ENCODE results near the gene RTTN. TPM values are rescaled to one million over a fixed set of nuclear protein-coding genes. Genes with fewer than 3 reads are reported as not detected.

RTTN gene
- total RNA-seq, 2 donors from 2014 or later, result 22.3 to 35.4 TPM

GRCh38 chr18:70181015-70181414 is 24.5 kb downstream of the RTTN start:
- Histone ChIP-seq H3K27me3 (ENCODE audit: control insufficient read depth, insufficient read depth, low read length, poor library complexity, severe bottlenecking) (no peaks in the 10 kb centered on the region), H3K27ac (ENCODE audit: low read depth, low read length) (no peak overlapping the region), H3K4me1 (ENCODE audit: control insufficient read depth, insufficient read depth, low read length) (no peaks in the 10 kb centered on the region), H3K4me3 (ENCODE audit: low read length) (no peak overlapping the region), H3K9ac (ENCODE audit: extremely low read depth, low read length, poor library complexity, severe bottlenecking) (no peak overlapping the region), H3K36me3 (ENCODE audit: control insufficient read depth, insufficient read depth, low read length) (peaks cover 6% of the 10 kb centered on the region), H3K9me3 (ENCODE audit: control insufficient read depth, low read length) (no peaks in the 10 kb centered on the region)
- Mint-ChIP-seq H3K36me3 (ENCODE audit: low read depth) (peaks cover 10% of the 10 kb centered on the region), H3K27ac (no peak overlapping the region), H3K27me3 (ENCODE audit: insufficient read depth) (no peaks in the 10 kb centered on the region), H3K4me1 (no peaks in the 10 kb centered on the region), H3K4me3 (no peak overlapping the region), H3K9me3 (no peaks in the 10 kb centered on the region)
- no peak for DNase-seq
- 56 to 92% methylated on average over 1 of the region's 1 CpG for WGBS, 2 experiments (ENCODE audit: insufficient coverage in 1 of 2, insufficient read length in 1 of 2)
- TF ChIP-seq, protein P1, sequence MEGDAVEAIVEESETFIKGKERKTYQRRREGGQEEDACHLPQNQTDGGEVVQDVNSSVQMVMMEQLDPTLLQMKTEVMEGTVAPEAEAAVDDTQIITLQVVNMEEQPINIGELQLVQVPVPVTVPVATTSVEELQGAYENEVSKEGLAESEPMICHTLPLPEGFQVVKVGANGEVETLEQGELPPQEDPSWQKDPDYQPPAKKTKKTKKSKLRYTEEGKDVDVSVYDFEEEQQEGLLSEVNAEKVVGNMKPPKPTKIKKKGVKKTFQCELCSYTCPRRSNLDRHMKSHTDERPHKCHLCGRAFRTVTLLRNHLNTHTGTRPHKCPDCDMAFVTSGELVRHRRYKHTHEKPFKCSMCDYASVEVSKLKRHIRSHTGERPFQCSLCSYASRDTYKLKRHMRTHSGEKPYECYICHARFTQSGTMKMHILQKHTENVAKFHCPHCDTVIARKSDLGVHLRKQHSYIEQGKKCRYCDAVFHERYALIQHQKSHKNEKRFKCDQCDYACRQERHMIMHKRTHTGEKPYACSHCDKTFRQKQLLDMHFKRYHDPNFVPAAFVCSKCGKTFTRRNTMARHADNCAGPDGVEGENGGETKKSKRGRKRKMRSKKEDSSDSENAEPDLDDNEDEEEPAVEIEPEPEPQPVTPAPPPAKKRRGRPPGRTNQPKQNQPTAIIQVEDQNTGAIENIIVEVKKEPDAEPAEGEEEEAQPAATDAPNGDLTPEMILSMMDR (conservative IDR thresholded peaks at IDR 0.05), result no peak

DNA sequence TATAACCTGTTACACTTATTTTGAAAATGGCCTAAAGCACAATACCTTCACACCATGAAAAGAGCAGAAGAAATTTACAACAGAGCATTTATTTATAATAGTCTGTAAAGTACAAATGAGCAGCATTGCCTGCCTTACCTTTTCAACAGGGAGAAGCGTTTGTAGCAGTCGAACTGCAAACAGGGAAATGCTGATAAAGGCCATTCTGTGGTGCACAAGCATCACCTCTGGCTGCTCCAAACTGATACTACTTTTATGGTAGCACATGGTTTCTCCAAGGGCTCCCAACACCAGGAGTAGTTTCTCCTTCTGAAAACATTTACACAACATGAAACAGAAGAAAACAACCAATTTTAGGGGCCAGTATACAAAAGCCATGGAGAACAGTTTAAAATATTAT is 28.9 kb downstream of the RTTN start:
- Mint-ChIP-seq H3K36me3 (ENCODE audit: low read depth) (no peaks in the 10 kb centered on the region), H3K9me3 (no peaks in the 10 kb centered on the region), H3K4me1 (peaks cover 5% of the 10 kb centered on the region), H3K27me3 (ENCODE audit: insufficient read depth) (no peaks in the 10 kb centered on the region), H3K4me3 (no peak overlapping the region), H3K27ac (no peak overlapping the region)
- no peak overlapping the region for H3K9ac ChIP-seq (ENCODE audit: extremely low read depth, low read length, poor library complexity, severe bottlenecking)
- H3K9me3 ChIP-seq (ENCODE audit: control insufficient read depth, low read length), result no peaks in the 10 kb centered on the region
- DNase-seq, result no peak
- H3K36me3 ChIP-seq (ENCODE audit: control insufficient read depth, insufficient read depth, low read length), result peaks cover 11% of the 10 kb centered on the region
- WGBS, 2 experiments (ENCODE audit: insufficient coverage in 1 of 2, insufficient read length in 1 of 2), result 90 to 93% methylated on average over 2 of the region's 2 CpGs
- no peak overlapping the region for H3K27ac ChIP-seq (ENCODE audit: low read depth, low read length)
- TF ChIP-seq, protein P1 (conservative IDR thresholded peaks at IDR 0.05), result no peak
- no peaks in the 10 kb centered on the region for H3K27me3 ChIP-seq (ENCODE audit: control insufficient read depth, insufficient read depth, low read length, poor library complexity, severe bottlenecking)
- no peak overlapping the region for H3K4me3 ChIP-seq (ENCODE audit: low read length)
- no peaks in the 10 kb centered on the region for H3K4me1 ChIP-seq (ENCODE audit: control insufficient read depth, insufficient read depth, low read length)

DNA sequence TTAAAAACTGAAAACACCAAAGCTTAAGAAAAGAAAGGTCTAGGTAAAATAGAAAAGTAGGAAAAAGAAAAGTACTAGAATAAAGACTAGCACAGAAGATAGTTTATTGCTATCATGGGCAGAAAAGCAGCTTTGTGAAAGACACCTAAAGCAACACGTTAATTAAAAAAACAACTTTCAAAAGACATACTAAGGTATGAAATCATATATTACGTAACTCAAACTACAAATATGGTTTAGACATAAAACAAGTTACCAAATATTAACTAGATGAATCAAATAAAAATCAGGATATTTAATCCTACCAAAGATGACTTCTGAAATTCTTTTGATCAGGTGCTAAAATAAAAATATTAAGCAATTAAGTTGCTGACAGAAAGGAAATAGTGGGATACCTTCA is 30.3 kb downstream of the RTTN start:
- H3K4me1 Mint-ChIP-seq, result peaks cover 9% of the 10 kb centered on the region
- peaks cover 9% of the 10 kb centered on the region for H3K27me3 Mint-ChIP-seq (ENCODE audit: insufficient read depth)
- peaks cover 9% of the 10 kb centered on the region for H3K27me3 ChIP-seq (ENCODE audit: control insufficient read depth, insufficient read depth, low read length, poor library complexity, severe bottlenecking)
- H3K27ac Mint-ChIP-seq, result no peak overlapping the region
- H3K27ac ChIP-seq (ENCODE audit: low read depth, low read length), result no peak overlapping the region
- peaks cover 11% of the 10 kb centered on the region for H3K36me3 ChIP-seq (ENCODE audit: control insufficient read depth, insufficient read depth, low read length)
- WGBS, 2 experiments (ENCODE audit: insufficient coverage in 1 of 2, insufficient read length in 1 of 2), result 90 to 95% methylated on average over 2 of the region's 2 CpGs
- H3K4me1 ChIP-seq (ENCODE audit: control insufficient read depth, insufficient read depth, low read length), result no peaks in the 10 kb centered on the region
- no peak for DNase-seq
- no peaks in the 10 kb centered on the region for H3K36me3 Mint-ChIP-seq (ENCODE audit: low read depth)
- no peak overlapping the region for H3K4me3 ChIP-seq (ENCODE audit: low read length)
- H3K9me3 ChIP-seq (ENCODE audit: control insufficient read depth, low read length), result no peaks in the 10 kb centered on the region
- no peaks in the 10 kb centered on the region for H3K9me3 Mint-ChIP-seq
- TF ChIP-seq, protein P1 (conservative IDR thresholded peaks at IDR 0.05), result no peak
- H3K9ac ChIP-seq (ENCODE audit: extremely low read depth, low read length, poor library complexity, severe bottlenecking), result no peak overlapping the region
- no peak overlapping the region for H3K4me3 Mint-ChIP-seq
